ENCODE results near the gene MYO7B.

Gene MYO7B

DNA sequence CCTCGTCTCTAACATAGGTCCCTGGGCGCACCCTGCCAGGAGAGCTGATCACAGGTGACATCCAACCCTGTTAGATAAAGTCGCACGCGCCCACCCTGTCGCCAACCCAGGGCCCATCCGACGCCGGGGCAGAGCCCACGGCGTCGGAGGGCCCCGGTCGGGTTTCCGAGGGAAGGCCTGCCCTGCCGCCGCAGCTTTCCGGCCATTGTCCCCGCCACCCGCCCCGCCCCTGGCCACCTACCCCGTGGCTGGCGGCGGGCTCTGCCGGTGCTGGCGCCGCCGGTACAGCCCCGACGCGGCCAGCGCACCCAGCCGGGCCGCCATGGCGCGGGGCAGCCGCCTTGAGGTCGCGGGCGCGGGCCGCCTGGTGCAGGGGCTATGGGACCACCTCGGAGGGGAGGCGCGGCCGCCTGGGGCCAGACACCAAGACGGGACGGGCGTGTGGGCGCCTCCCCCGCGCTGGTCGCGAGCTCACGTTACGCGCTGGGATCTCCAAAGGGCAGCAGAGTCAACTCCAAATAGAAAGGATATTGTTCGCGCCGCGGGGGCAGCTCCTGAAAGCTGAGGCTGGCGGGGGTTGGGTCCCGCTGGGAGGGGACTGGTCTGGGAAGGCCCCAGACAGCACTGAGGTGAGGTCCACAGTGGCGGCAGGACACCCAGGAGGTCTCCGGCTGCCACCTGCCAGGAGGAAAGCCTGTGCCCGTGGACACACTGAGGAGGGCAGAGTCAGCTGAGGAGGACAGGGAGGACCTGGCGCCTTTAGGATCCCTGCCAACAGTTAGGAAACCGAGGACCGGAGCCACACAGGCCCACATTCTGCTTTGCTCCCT lies 128.8 kb downstream of the MYO7B start:
- DNase-seq (ENCODE audit: low read depth), result no peak

DNA sequence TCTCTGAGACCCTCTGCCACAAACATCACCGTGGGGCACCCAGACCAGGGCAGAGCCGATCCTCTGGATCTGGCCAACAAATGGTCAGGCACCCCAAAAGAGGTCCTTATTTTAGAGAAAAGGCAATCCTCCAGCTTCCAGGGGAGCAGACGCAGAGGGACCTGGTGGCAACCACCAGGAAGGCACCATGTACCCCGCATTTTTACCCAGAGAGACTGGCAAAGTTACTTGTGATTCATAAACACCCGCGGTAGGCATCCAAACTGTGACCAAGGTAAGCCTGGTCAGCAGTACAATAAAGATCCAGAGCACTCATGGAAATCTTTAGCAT lies 129.4 kb downstream of the MYO7B start:
- DNase-seq (ENCODE audit: low read depth), result no peak

DNA sequence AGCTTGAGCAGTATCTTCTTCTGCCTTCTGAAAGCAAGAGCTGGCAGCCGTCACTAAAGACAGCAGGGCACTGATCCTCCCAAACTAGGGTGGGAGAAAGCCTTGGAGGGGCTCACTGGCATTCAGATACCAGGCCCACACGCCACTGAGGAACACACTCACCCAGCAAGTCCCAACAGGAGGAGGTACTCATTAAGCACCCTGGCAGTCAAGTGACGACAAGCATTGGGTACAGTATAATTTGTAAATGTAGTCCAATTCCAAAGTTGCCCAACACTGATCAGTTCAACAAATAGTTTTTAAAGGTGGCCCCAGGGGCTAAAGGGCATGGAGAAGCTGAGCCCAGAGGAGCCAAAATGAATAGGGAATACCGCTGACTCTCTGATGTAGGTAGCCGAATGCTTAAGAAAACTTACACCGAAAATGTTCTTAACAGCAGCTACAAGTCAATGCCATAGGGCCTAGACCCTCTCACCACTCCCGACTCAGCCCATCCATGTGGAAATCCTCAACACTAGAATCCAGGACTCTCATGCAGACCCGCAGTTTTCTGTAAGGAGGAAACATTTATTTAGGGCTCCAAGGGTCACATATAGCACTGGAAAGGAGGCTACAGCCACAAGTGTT lies 129.9 kb downstream of the MYO7B start:
- no peak for DNase-seq (ENCODE audit: low read depth)

DNA sequence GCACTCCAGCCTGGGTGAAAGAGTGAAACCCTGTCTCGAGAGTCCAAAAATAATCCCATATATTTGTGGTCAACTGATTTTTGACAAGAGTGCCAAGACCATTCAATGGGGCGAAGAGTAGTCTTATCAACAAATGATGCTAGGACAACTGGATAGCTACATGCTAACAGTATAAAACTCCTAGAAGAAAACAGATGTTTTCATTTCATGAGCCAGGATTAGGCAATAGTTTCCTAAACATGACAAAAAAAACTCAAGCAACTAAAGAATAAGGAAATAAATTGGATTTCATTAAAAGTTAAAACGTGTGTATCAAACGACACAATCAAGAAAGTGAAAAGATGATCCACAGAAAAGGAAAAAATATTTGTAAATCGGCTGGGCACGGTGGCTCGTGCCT lies 133.6 kb downstream of the MYO7B start:
- no peak for DNase-seq (ENCODE audit: low read depth)

DNA sequence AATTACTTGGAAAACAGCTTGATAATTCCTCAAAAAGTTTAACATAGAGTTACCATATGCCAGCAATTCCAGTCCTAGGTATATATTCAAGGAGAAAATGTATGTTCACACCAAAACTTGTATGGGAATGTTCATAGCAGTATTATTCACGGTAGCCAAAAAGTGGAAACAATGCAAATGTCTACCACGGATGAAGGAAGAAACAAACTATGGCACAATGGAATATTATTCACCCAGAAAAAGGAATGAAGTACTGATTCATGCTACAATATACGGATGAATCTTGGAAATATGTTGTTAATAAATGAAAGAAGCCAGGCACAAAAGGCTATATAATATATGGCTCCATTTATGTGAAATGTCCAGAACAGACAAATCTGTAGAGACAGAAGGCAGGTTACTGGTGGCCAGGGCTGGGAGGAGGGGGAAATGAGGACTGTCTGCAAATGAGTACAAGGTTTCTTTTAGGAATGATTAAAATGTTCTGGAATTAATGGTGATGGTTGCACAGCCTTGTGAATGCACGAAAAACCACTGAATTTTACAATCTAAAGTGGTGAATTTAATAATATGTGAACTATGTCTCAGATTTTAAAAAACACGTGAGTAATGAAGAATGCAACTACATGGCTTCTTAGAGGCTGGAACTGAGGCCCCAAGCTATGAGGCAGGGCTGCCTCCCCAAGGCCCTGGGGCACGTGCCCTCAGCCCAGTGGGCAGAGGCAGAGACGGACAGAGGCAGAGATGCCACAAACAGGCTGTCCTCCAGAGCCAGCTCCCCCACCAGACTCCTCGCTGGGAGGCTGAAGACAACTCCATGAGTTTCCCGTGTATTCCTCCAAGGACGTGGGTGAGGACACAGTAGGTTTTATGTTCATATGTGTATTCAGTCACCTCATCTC lies 134.8 kb downstream of the MYO7B start:
- DNase-seq (ENCODE audit: low read depth), result no peak

DNA sequence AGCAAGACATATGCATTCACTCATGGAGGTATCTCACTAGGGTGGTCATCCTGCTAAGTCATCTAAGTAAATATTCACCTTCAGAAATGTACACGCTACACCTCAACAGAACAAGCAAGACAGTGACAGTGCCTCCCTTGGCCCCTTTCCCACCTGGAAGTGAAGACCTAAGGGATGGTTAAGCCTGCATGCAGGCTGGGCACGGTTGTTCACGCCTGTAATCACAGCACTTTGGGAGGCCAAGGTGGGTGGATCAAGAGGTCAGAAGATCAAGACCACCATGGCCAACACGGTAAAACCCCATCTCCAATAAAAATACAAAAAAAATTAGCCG lies 135.4 kb downstream of the MYO7B start:
- DNase-seq (ENCODE audit: low read depth), result no peak

DNA sequence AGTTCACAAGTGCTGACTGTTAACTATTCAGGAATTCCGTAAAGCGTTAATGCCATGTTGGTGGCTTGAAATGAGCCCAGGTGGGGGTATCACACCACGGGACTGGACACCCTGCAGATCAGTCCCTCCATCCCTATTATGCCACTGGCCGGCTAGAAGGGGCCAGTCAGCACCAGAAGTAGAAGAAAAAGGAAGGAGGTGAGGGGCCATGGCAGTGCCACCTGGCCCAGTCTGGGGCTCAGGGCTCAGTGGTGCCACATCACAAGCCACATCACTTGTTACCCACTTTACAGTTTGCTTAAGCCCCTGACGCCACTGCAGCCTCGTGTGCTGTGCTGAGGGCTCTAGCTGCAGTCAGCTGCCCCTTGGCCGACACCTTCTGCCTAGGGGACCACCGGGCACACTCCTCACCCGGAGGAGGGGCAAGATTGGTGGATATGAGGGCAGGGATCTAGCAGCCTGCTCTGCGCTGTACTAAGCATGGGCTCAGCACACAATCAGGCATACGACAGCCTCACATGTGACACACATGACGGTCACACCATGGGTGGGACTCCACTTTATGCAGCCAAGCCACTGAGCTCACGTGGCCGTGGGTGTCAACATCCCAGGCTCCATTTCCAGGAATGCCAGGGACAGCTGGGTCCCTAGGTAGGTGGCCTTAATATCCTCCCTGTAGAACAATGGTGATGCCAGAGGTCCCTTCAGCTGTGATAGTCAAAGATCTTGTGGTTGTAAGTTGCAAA lies 136.2 kb downstream of the MYO7B start:
- DNase-seq (ENCODE audit: low read depth), result no peak

DNA sequence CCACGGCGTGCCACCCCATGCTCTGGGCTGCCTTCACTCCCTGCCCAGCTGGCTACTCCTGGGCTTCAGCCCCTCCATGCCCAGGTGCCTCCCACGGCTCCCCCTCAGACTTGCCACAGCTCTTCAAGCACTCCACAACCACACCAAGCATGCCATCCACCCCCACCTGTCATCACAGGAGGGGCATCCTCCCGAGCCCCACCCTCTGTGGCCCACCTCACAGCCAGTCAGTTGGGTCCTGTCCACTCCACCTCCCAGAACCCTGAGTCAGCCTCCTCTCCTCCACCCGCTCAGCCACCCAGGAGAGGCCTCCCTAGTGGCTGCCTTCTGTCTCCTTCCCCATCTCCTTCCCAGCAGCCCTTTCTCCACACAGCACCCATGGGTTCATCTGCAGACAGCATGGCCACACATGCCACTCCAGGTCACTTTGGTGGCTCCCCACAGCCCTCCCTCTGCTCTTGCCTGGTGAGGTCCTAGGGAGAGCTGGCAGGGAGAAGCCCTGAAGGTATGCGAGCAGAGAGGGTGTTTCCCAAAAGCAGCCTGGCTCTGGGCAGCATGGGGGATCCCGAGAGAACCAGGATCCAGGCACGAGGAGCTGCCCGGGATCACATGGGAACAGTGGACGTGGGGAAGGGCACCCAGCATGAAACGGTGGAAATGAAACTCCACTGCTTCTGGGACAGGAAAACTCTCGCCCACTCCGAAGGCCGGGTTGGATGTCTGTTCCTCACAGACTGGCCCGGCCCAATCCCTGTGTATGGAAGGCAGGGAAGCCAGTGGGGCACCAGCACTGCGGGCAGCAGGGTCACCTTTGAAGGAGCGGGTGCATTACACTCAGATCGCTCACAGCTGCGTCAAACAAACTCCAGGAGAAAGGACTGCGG lies 137.1 kb downstream of the MYO7B start:
- no peak for DNase-seq (ENCODE audit: low read depth)

DNA sequence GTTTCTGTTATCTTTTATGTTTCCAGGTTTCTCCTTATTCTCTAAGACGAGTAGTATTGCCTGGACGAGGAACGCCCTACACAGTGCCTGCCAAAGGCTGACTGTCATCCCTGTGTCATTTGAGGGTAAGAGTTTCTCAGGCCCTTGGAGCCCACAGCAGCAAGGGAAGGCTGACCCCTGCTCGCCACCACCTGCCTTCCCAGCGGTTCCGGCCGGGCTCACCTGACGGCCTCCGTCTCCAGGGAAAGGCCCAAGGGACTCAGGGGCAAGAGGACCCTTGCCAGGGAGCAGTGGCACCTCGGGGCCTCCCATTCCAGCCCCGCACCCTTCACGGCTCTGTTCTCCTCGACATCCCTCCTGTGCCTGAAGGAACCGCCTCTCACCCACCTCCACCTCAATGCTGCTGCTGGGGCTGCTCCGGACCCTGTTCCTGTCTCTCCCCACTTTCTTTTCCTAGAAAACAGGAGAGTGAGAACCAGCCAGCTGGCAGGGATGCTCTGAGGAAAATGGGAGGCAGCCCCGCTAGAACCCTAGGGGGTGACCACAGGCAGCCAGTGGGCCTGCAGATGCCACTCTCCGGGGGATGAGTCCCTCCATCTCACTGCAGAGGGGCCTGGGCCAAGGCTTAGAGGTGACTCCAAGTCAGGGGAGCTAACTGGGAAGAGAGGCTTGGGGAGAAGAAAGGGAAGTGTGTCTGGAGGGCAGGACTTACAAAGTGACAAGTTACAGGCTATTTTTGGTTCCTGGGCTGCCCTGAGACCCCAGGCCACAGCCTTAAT lies 138.0 kb downstream of the MYO7B start:
- DNase-seq (ENCODE audit: low read depth), result no peak

DNA sequence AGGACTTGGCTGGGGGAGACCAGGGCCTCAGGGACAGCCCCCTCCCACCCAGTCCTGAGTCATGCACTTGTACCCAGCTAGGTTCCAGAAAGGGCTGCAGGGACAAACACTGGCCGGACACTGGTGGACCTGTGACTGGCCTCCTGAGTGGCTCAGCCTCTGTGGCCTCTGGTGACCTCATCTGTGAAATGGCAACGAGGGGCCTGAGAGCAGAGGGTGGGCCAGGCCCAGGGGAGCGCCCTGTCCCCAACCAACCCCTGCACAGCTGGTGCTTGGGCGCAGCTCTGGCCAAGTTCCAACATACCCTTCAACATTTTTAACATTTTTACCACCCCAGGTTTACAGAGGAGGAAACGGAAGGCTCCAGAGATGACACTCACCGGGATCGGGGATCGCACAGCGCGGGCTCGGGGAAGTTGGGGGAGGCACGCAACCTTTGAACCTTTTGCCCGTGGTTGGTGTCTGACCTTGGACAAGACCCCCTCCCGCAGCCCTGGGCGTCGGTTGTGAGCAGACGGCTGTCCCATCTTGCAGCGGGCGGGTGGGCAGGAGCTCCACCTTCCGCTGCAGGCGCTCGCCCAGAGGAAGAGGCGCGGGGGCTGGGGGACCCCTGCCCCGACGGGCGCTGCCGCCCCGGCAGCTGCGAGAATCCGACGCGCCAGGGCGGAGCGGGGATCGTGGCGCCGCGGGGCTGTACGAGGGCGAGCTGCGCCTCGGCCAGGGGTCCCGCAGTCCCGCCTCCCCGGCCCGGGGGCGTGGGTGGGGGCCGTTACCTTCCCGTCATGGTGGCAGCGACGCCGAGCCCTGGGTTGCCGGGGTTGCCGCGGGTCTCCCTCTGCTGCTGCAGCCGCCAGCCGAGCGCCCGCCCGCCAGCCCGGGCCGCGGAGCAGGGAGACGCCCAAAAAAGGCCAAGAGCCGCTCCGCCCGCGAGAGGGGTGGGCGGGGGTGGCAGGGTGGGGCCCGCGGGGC lies 139.0 kb downstream of the MYO7B start:
- DNase-seq (ENCODE audit: low read depth), result no peak

DNA sequence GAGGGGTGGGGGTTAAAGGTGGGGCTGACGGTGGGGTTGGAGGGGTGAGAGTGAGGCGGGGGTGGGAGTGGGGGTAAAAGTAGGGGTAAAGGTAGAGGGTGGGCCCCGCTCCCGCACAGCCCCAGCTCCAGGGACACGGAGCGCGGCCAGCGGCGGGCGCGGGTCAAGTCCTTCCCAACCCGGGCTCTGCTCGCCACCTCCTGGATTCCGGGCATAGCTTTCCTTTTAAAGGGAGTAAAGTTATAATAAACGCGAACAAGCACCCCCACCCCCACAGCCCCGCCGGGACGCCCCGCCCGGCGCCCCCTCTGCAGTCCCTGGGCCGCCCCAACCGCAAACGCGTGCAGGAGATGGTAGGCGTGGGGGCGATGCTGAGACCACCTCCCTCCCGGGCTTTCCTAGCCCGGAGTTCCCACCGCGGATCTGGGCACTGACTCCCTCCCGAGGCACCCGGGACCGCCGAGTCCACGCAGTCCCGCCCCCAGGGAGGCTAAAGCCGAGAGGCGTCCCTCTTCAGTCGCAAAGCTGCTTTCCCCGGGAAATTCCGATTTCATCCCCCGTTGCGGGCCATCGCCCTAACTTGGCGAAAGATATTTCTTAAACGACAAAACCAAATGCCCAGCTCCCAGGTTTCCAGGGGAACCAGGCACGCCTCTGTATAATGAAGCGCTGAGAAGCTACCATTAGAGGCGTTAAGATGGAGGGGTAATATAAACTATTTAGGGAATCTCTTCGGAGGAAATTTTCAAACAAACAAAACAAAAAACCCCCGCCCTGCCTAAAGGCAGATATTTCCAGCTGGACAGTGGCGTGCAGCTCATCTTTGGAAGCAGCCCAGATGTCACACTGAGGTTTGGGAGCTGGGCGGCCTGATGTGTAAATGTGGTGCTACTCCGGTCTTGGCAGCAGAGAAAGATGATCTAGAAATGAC lies 140.1 kb downstream of the MYO7B start, which contains the start of gene LIMS2:
LIMS2 (minus strand) TSS at position 200 of the 931 bp plus-strand sequence. CDS start 506 bp downstream, outside the sequence.
- no peak for DNase-seq (ENCODE audit: low read depth)

DNA sequence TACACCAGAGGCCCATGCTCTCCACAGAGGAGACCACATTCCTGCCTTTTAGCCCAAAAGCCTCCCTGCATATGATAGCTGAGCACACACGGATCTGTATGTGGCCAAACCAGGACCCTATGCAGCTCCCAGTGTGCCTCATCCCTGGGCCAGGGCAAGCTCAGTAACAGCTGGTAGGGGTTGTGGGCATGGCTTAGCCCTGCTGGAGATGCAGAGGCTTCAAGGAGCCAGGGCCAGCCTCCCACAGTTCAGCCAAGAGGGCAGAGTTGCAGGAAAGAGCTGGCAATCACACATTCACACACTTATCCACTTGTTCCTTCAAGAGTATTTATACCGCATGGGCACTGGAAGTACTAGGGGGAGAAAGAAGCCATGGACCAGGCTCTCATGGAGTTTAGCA lies 141.4 kb downstream of the MYO7B start:
- DNase-seq (ENCODE audit: low read depth), result no peak

DNA sequence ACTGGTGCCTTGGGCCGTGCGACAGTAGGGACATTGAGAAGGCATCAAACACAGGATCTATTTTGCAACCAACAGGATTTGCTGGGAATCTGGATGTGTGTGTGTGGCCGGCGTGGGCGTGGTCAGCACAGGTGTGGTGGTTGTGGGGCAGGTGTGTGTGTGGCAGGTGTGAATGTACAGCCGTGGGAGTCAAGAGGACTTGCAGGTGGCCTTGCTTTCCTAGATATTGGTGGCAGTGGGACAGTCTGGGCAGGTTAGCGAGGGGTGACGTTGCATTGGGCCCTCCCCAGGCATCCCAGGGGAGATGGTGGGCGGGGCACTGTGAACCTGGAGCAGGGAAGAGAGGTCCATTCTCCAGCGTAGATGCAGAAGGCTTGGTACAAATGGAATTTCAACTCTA lies 143.0 kb downstream of the MYO7B start:
- no peak for DNase-seq (ENCODE audit: low read depth)

DNA sequence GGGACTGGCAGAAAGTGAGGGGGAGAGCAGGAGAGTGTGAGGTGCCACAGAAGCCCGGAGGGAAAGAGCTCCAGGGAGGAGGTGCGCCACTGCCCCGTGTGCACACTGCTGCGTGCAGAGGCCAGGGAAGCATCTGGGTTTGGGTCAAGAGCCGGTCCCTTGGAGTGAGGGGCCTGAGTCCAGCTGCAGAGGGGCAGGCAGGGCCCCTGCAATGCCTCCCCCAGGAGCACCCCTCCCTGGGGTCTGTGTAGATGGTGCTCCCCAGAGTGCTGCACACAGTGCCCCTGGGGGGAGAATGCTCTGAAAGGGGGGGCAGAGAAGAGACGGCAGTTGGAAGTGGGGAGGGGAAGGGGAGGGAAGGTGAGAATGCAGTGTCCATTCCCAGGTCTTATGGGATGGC lies 143.5 kb downstream of the MYO7B start:
- DNase-seq (ENCODE audit: low read depth), result no peak

DNA sequence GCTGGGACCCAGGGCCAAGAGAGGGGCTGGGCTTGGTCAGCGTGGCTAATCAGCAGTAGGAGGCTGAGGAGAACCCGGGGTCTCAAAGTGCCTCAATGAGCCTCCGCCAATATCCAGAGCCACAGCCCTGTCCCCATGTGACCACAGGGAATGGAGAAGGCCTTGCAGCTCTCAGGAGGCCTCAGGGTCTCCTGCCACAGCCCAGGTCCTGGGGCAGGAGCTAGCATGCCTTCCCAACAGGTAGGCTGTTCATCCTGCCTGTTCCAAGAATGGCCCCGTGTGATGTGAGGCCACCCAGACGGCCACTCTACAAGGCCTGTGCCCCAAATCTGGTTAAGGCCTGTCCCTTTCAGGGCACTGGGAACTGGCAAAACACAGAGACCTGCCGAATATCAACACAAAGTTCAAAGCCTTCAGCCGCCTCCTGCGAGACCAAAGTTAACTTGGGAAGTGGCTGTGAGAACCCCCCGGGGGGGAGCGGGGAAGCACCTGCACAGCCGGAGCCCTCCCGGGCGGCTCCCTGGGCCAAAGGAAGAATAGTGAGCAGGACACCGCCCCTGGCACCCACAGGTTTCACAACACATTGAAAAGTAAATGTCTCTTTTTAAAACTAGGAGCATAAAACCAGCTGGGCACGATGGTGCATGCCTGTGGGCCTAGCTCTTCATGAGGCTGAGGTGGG lies 144.3 kb downstream of the MYO7B start:
- DNase-seq (ENCODE audit: low read depth), result no peak

DNA sequence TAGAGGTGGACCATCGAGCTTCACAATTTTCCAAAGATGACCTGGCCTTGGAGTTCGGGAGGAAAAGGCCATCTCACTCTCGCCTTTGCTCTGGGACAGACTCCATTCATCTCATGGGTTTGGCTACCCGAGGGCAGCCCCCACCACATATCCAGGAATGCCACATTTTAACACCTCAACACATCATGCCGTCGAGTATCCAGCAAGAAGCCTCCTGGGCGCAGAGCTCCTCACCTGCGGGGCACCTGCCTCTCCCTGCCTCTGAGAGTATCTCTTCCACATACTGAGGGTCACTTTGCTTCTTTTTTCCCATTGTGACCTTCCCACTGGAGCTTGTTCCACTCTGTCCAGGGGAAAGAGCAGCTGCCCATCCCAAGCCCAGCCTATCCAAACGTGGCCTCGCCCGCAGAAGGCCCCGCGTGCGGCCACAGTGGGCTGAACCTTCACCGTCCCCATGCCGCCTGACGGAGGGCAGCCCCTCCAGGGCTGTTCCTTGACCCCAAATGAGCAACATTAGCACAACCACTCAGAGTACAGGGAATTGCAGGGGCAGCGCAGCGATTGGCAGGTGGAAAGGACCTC lies 145.3 kb downstream of the MYO7B start:
- DNase-seq (ENCODE audit: low read depth), result no peak

DNA sequence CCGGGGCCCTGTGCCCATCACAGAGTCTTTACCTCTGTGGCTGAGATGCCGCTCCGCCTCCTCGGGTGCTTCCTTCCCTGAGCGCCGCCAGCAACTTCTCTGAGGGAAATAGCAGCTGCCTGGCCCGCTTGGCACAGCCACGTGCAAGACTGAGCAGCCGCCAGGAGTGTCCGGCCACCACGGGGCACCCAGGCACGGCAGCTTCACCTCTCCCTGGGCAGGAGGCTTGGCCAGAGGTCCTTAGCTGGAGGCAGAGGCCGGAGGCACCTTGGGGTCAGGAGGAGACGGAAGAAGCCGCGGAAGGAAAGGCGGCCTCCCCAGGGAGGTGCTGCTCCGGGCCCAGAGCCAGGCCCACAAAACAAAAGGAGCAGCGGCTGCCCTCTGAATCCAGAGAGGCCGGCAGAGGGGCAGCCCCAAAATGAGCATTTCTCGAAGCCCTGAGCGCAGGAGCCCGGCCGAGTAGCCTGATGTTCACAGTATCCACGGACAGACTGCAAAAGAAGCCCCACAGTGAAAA lies 145.9 kb downstream of the MYO7B start:
- DNase-seq (ENCODE audit: low read depth), result no peak
